Endodermal cell (in vitro differentiated cells): ENCODE results near the gene MYBPC3. TPM values are rescaled to one million over a fixed set of nuclear protein-coding genes. Genes with fewer than 3 reads are reported as not detected.

Experiments used
- DNase-seq: peaks from one replicate; pipeline ENCODE4 v3.0.0-alpha.2; 2017
- H3K27ac ChIP-seq: 2 replicates; pipeline ENCODE4 v1.5.1; 2013; ENCODE audit warnings: mild to moderate bottlenecking, low read depth, low read length, moderate library complexity
- H3K27me3 ChIP-seq: 2 replicates; pipeline ENCODE4 v1.6.1; 2013; ENCODE audit warnings: mild to moderate bottlenecking, low read length, moderate library complexity; ENCODE audit not compliant: insufficient read depth, control insufficient read depth, poor library complexity, severe bottlenecking
- H3K36me3 ChIP-seq: 2 replicates; pipeline ENCODE4 v1.7.0; 2013; ENCODE audit warnings: mild to moderate bottlenecking, low read length, moderate library complexity; ENCODE audit not compliant: control insufficient read depth, insufficient read depth
- H3K4me1 ChIP-seq: one replicate; pipeline ENCODE4 v1.7.0; 2013; ENCODE audit warnings: low read length; ENCODE audit not compliant: control insufficient read depth, insufficient read depth
- H3K4me3 ChIP-seq: 2 replicates; pipeline ENCODE4 v1.5.1; 2013; ENCODE audit warnings: mild to moderate bottlenecking, low read length, moderate library complexity
- H3K9ac ChIP-seq: 2 replicates; pipeline ENCODE4 v1.6.1; 2013; ENCODE audit warnings: mild to moderate bottlenecking, low read length, moderate library complexity; ENCODE audit not compliant: poor library complexity, severe bottlenecking; ENCODE audit errors: extremely low read depth
- H3K9me3 ChIP-seq: 2 replicates; pipeline ENCODE4 v1.6.1; 2013; ENCODE audit warnings: mild to moderate bottlenecking, low read length, moderate library complexity; ENCODE audit not compliant: control insufficient read depth
- H3K27ac Mint-ChIP-seq: 2 replicates; pipeline ENCODE4 v1.8.0; 2020; ENCODE audit warnings: mixed read lengths
- H3K27me3 Mint-ChIP-seq: 2 replicates; pipeline ENCODE4 v1.8.0; 2021; ENCODE audit warnings: mild to moderate bottlenecking, mixed read lengths; ENCODE audit not compliant: insufficient read depth
- H3K36me3 Mint-ChIP-seq: 2 replicates; pipeline ENCODE4 v1.8.0; 2020; ENCODE audit warnings: low read depth, mixed read lengths
- H3K4me1 Mint-ChIP-seq: 2 replicates; pipeline ENCODE4 v1.8.0; 2020; ENCODE audit warnings: mixed read lengths
- H3K4me3 Mint-ChIP-seq: 2 replicates; pipeline ENCODE4 v1.8.0; 2020; ENCODE audit warnings: mild to moderate bottlenecking, moderate library complexity, mixed read lengths
- H3K9me3 Mint-ChIP-seq: 2 replicates; pipeline ENCODE4 v1.8.0; 2020; ENCODE audit warnings: mild to moderate bottlenecking, mixed read lengths
- WGBS, 2 experiments: methylation state at CpG; one replicate each; pipeline versions ENCODE4 v1.1.5 to v1.1.7; 2013; ENCODE audit warnings: missing lambda C conversion rate in 2 of 2, mixed read lengths in 1 of 2; ENCODE audit not compliant: insufficient coverage in 1 of 2, insufficient read length in 1 of 2; 5-methylcytosine and 5-hydroxymethylcytosine counted together
- total RNA-seq, 2 donors: library from RNA; stranded (reverse); fragmentation: NEBNext Ultra II Directional in 1 of 2; extraction: Animal tissue kit (Norgen Biotek cat#: 25700) in 1 of 2; gene quantifications; 2 replicates in 1 of 2; 3 replicates in 1 of 2; pipeline ENCODE4 v1.2.1, GENCODE V29; 2021
- TF ChIP-seq, protein P1 (sequence below): fragments of 200-600 bp; sonication (generic); conservative IDR thresholded peaks from 2 replicates; pipeline ENCODE4 v1.5.0; 2021; ENCODE audit warnings: antibody characterized with exemption, mild to moderate bottlenecking

The MYBPC3 gene
- total RNA-seq, 2 donors from 2014 or later, result 0.07 TPM; not detected in 1

DNA sequence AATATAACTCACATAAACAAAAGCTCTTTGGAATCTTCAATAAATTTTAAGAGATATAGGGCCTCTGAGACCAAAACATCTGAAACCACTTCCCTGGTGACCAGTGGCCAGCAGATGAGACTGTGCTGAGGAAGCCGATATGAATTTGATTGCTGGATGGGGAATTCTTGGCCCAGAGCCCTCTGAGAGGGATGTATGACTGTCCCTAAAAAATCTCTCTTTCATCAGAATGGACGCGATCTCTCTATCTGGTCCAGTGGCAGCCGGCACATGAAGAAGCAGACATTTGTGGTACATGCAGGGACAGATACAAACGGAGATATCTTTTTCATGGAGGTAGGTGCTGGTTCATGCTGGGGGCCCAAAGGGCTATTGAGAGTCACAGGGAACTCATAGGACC is 37.5 kb downstream of the MYBPC3 start:
- DNase-seq, result no peak
- H3K4me1 Mint-ChIP-seq, result no peaks in the 10 kb centered on the region
- Histone ChIP-seq H3K4me3 (no peak overlapping the region), H3K9me3 (no peaks in the 10 kb centered on the region), H3K27me3 (no peaks in the 10 kb centered on the region), H3K36me3 (peaks cover 29% of the 10 kb centered on the region), H3K27ac (no peak overlapping the region), H3K4me1 (no peaks in the 10 kb centered on the region), H3K9ac (no peak overlapping the region)
- TF ChIP-seq, protein P1, sequence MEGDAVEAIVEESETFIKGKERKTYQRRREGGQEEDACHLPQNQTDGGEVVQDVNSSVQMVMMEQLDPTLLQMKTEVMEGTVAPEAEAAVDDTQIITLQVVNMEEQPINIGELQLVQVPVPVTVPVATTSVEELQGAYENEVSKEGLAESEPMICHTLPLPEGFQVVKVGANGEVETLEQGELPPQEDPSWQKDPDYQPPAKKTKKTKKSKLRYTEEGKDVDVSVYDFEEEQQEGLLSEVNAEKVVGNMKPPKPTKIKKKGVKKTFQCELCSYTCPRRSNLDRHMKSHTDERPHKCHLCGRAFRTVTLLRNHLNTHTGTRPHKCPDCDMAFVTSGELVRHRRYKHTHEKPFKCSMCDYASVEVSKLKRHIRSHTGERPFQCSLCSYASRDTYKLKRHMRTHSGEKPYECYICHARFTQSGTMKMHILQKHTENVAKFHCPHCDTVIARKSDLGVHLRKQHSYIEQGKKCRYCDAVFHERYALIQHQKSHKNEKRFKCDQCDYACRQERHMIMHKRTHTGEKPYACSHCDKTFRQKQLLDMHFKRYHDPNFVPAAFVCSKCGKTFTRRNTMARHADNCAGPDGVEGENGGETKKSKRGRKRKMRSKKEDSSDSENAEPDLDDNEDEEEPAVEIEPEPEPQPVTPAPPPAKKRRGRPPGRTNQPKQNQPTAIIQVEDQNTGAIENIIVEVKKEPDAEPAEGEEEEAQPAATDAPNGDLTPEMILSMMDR, result no peak
- H3K27me3 Mint-ChIP-seq, result no peaks in the 10 kb centered on the region
- no peaks in the 10 kb centered on the region for H3K9me3 Mint-ChIP-seq
- H3K27ac Mint-ChIP-seq, result no peak overlapping the region
- WGBS, 2 experiments, result 97 to 100% methylated on average over 5 of the region's 5 CpGs
- peaks cover 43% of the 10 kb centered on the region for H3K36me3 Mint-ChIP-seq
- no peak overlapping the region for H3K4me3 Mint-ChIP-seq

- H3K27ac Mint-ChIP-seq, result peak overlapping the region; percentile 16
- no peaks in the 10 kb centered on the region for H3K4me1 ChIP-seq
- H3K27ac ChIP-seq, result peak overlapping the region; percentile 15
- H3K4me3 Mint-ChIP-seq, result no peak overlapping the region
- H3K36me3 Mint-ChIP-seq, result peaks cover 57% of the 10 kb centered on the region
- no peak overlapping the region for H3K9ac ChIP-seq
- TF ChIP-seq, protein P1, result no peak
- no peak overlapping the region for H3K4me3 ChIP-seq
- peaks cover 7% of the 10 kb centered on the region for H3K9me3 Mint-ChIP-seq
- H3K36me3 ChIP-seq, result peaks cover 40% of the 10 kb centered on the region
- H3K27me3 Mint-ChIP-seq, result no peaks in the 10 kb centered on the region
- DNase-seq, result peak; percentile 57
- no peaks in the 10 kb centered on the region for H3K27me3 ChIP-seq
- WGBS, 2 experiments, result 82 to 83% methylated on average over 6 of the region's 6 CpGs
- peaks cover 12% of the 10 kb centered on the region for H3K9me3 ChIP-seq
- no peaks in the 10 kb centered on the region for H3K4me1 Mint-ChIP-seq
These were observed 44.3 kb downstream of the MYBPC3 start for GRCh38 chr11:47308050-47308823.

GRCh38 chr11:47306484-47306844 is 46.0 kb downstream of the MYBPC3 start:
- TF ChIP-seq, protein P1, result no peak
- Mint-ChIP-seq H3K9me3 (peaks cover 19% of the 10 kb centered on the region), H3K36me3 (peaks cover 63% of the 10 kb centered on the region), H3K4me1 (no peaks in the 10 kb centered on the region), H3K27me3 (no peaks in the 10 kb centered on the region), H3K4me3 (no peak overlapping the region), H3K27ac (peak overlapping the region; percentile 30)
- WGBS, 2 experiments, result no CpG with 5 or more reads among the region's 1 CpG
- Histone ChIP-seq H3K36me3 (peaks cover 57% of the 10 kb centered on the region), H3K9ac (no peak overlapping the region), H3K27me3 (no peaks in the 10 kb centered on the region), H3K9me3 (peaks cover 30% of the 10 kb centered on the region), H3K27ac (no peak overlapping the region), H3K4me3 (no peak overlapping the region), H3K4me1 (no peaks in the 10 kb centered on the region)
- no peak for DNase-seq
